Urinary bladder (tissue), 2 donors: ENCODE results near the gene TERF2IP. TPM values are rescaled to one million over a fixed set of nuclear protein-coding genes. Genes with fewer than 3 reads are reported as not detected.

Source experiments
- polyA plus RNA-seq: library from polyadenylated mRNA; stranded (reverse); fragments of 200-250 nt; gene quantifications from one replicate; pipeline ENCODE4 v1.2.3, GENCODE V29; 2013
- small RNA-seq: library from RNA; depleted of rRNA; stranded (forward); fragments of <200 nt; gene quantifications from one replicate; pipeline ENCODE3, GENCODE V24; 2014
- total RNA-seq: library from RNA; depleted of rRNA; stranded (reverse); fragments of >200 nt; gene quantifications from one replicate; pipeline ENCODE4 v1.2.3, GENCODE V29; 2014
- donor health status: healthy.

TERF2IP gene
- total and polyA plus RNA-seq, 2 donors, result 39.1 to 67.7 TPM

Small RNA genes lying within 50 kb of the gene (small RNA-seq; reads per million reads assigned to genes)
- not detected for gene RN7SL520P

Other genes with a start within 250 kb of the TERF2IP start
- gene CFDP1, start 214.3 kb upstream of the TERF2IP start, total RNA-seq, result 78.8 TPM
- gene CFDP1, start 214.3 kb upstream of the TERF2IP start, polyA plus RNA-seq, result 71.0 TPM
- 46.7 TPM for gene TMEM170A, start 183.1 kb upstream of the TERF2IP start, total RNA-seq
- gene TMEM170A, start 183.1 kb upstream of the TERF2IP start, polyA plus RNA-seq, result 7.2 TPM
- 1.7 TPM for gene CHST6, start 152.3 kb upstream of the TERF2IP start, total RNA-seq
- gene CHST6, start 152.3 kb upstream of the TERF2IP start, polyA plus RNA-seq, result 0.15 TPM
- not detected for gene CHST5, start 111.7 kb upstream of the TERF2IP start, total RNA-seq
- gene CHST5, start 111.7 kb upstream of the TERF2IP start, polyA plus RNA-seq, result 0.09 TPM
- gene TMEM231, start 91.5 kb upstream of the TERF2IP start, total RNA-seq, result 14.7 TPM
- 10.7 TPM for gene TMEM231, start 91.5 kb upstream of the TERF2IP start, polyA plus RNA-seq
- 77.5 TPM for gene GABARAPL2, start 81.4 kb upstream of the TERF2IP start, total RNA-seq
- gene GABARAPL2, start 81.4 kb upstream of the TERF2IP start, polyA plus RNA-seq, result 168 TPM
- 47.2 TPM for gene ADAT1, start 24.5 kb upstream of the TERF2IP start, total RNA-seq
- gene ADAT1, start 24.5 kb upstream of the TERF2IP start, polyA plus RNA-seq, result 16.9 TPM
- gene KARS1, start 108 bp upstream of the TERF2IP start, total RNA-seq, result 91.1 TPM
- gene KARS1, start 108 bp upstream of the TERF2IP start, polyA plus RNA-seq, result 90.6 TPM
- gene CPHXL2, start 29.2 kb downstream of the TERF2IP start, total RNA-seq, result not detected
- gene CPHXL2, start 29.2 kb downstream of the TERF2IP start, polyA plus RNA-seq, result not detected
- not detected for gene DUXB, start 53.7 kb downstream of the TERF2IP start, total RNA-seq
- gene DUXB, start 53.7 kb downstream of the TERF2IP start, polyA plus RNA-seq, result not detected
- gene CPHXL, start 78.7 kb downstream of the TERF2IP start, total RNA-seq, result not detected
- not detected for gene CPHXL, start 78.7 kb downstream of the TERF2IP start, polyA plus RNA-seq